Prostate gland (tissue), 2 donors: ENCODE data around the gene DDRGK1. TPM values are rescaled to one million over a fixed set of nuclear protein-coding genes. Genes with fewer than 3 reads are reported as not detected.
"Not testable (repeated sequence)": the region's sequence is repeated elsewhere in the genome, so short reads cannot be mapped to it uniquely, and the experiment has no call there.

ENCODE experiments used
- DNase-seq: peaks from one replicate; pipeline ENCODE4 v3.0.0-alpha.2; 2019; ENCODE audit warnings: low spot score
- H3K27ac ChIP-seq, 2 donors: fragments of 200-600 bp; sonication (generic); 2 replicates each; pipeline ENCODE4 v1.5.1; 2017 to 2019
- H3K27me3 ChIP-seq: fragments of 200-600 bp; sonication (generic); replicated peaks from 2 replicates; pipeline ENCODE4 v1.5.1; 2019; ENCODE audit not compliant: insufficient read depth
- H3K36me3 ChIP-seq, 2 donors: fragments of 200-600 bp; sonication (generic); 1 replicate in 1 of 2; 2 replicates in 1 of 2; pipeline versions ENCODE4 v1.5.1 to v1.8.1; 2017 to 2019
- H3K4me1 ChIP-seq: fragments of 200-600 bp; sonication (generic); replicated peaks from 2 replicates; pipeline ENCODE4 v1.5.1; 2019
- H3K4me3 ChIP-seq, 2 donors: fragments of 200-600 bp; sonication (generic); 2 replicates each; pipeline ENCODE4 v1.5.1; 2017 to 2019
- H3K9me3 ChIP-seq: fragments of 200-600 bp; sonication (generic); 2 replicates; pipeline ENCODE4 v1.5.1; 2017
- POLR2A ChIP-seq: fragments of 450-650 bp; IDR thresholded peaks from one replicate; pipeline ENCODE4 v1.6.1; 2016; ENCODE audit warnings: antibody characterized with exemption, mild to moderate bottlenecking
- POLR2AphosphoS5 ChIP-seq: sonication (generic); formaldehyde crosslinking; IDR thresholded peaks from one replicate; pipeline ENCODE4 v1.6.1; 2017; ENCODE audit warnings: antibody characterized with exemption
- WGBS: methylation state at CpG from one replicate; pipeline ENCODE4 v1.1.5; 2018; 5-methylcytosine and 5-hydroxymethylcytosine counted together
- intact Hi-C: fragments of 100-400 bp; cut with DNase I; formaldehyde crosslinking; loops from one replicate; pipeline ENCODE4 v1.14.2; 2022
- total RNA-seq, 2 donors: library from RNA; depleted of rRNA; stranded (reverse); fragments of >200 nt; gene quantifications; one replicate each; pipeline ENCODE4 v1.1.0, GENCODE V29; 2016
- TF ChIP-seq, protein P1 (sequence below), 4 experiments: fragments of 200-600 bp in 2 of 4; fragments of 450-650 bp in 2 of 4; sonication (generic) in 2 of 4; IDR thresholded peaks; 1 replicate in 3 of 4; 2 replicates in 1 of 4; pipeline ENCODE4 v1.5.1; 2016 to 2019; ENCODE audit warnings: antibody characterized with exemption in 4 of 4, mild to moderate bottlenecking in 2 of 4, moderate library complexity in 2 of 4

Gene DDRGK1
- total RNA-seq, 2 donors from 2014 or later: 87.5 to 126 TPM

GRCh38 chr20:3223651-3223993 is 19.1 kb upstream of the DDRGK1 start:
- Histone ChIP-seq H3K4me1 (peaks cover 9% of the 10 kb centered on the region), H3K27ac (peak overlapping the region in 1 of 2 donors; percentile 51), H3K9me3 (no peaks in the 10 kb centered on the region), H3K36me3 (no peaks in the 10 kb centered on the region), H3K4me3 (no peak overlapping the region), H3K27me3 (no peaks in the 10 kb centered on the region)
- no peak for DNase-seq
- 54% methylated on average over 6 of the region's 6 CpGs for WGBS
- TF ChIP-seq POLR2AphosphoS5 (no peak), POLR2A (no peak)
- TF ChIP-seq, protein P1, sequence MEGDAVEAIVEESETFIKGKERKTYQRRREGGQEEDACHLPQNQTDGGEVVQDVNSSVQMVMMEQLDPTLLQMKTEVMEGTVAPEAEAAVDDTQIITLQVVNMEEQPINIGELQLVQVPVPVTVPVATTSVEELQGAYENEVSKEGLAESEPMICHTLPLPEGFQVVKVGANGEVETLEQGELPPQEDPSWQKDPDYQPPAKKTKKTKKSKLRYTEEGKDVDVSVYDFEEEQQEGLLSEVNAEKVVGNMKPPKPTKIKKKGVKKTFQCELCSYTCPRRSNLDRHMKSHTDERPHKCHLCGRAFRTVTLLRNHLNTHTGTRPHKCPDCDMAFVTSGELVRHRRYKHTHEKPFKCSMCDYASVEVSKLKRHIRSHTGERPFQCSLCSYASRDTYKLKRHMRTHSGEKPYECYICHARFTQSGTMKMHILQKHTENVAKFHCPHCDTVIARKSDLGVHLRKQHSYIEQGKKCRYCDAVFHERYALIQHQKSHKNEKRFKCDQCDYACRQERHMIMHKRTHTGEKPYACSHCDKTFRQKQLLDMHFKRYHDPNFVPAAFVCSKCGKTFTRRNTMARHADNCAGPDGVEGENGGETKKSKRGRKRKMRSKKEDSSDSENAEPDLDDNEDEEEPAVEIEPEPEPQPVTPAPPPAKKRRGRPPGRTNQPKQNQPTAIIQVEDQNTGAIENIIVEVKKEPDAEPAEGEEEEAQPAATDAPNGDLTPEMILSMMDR (IDR thresholded peaks at IDR 0.05): no peak
- intact Hi-C loops: no loop called here

GRCh38 chr20:3222635-3223600 is 18.4 kb upstream of the DDRGK1 start:
- intact Hi-C loops: no loop called here
- 43% methylated on average over 25 of the region's 25 CpGs for WGBS
- peak; percentile 85 for DNase-seq
- Histone ChIP-seq H3K4me1 (peaks cover 12% of the 10 kb centered on the region), H3K36me3 (no peaks in the 10 kb centered on the region), H3K27ac (peak overlapping the region in 1 of 2 donors; percentile 51), H3K9me3 (no peaks in the 10 kb centered on the region), H3K4me3 (no peak overlapping the region), H3K27me3 (no peaks in the 10 kb centered on the region)
- TF ChIP-seq POLR2AphosphoS5 (peak; percentile 68), POLR2A (no peak)

- WGBS: 79% methylated on average over 18 of the region's 18 CpGs
- no peaks in the 10 kb centered on the region for H3K9me3 ChIP-seq
- intact Hi-C loops: no loop called here
- H3K27ac ChIP-seq: no peak overlapping the region
- H3K4me1 ChIP-seq: peaks cover 12% of the 10 kb centered on the region
- no peak overlapping the region for H3K4me3 ChIP-seq
- H3K36me3 ChIP-seq: no peaks in the 10 kb centered on the region
- H3K27me3 ChIP-seq: no peaks in the 10 kb centered on the region
- TF ChIP-seq POLR2A (no peak), POLR2AphosphoS5 (no peak)
- TF ChIP-seq, protein P1 (IDR thresholded peaks at IDR 0.05): no peak
- no peak for DNase-seq
Observed at GRCh38 chr20:3221398-3222226, 17.1 kb upstream of the DDRGK1 start.

DNA sequence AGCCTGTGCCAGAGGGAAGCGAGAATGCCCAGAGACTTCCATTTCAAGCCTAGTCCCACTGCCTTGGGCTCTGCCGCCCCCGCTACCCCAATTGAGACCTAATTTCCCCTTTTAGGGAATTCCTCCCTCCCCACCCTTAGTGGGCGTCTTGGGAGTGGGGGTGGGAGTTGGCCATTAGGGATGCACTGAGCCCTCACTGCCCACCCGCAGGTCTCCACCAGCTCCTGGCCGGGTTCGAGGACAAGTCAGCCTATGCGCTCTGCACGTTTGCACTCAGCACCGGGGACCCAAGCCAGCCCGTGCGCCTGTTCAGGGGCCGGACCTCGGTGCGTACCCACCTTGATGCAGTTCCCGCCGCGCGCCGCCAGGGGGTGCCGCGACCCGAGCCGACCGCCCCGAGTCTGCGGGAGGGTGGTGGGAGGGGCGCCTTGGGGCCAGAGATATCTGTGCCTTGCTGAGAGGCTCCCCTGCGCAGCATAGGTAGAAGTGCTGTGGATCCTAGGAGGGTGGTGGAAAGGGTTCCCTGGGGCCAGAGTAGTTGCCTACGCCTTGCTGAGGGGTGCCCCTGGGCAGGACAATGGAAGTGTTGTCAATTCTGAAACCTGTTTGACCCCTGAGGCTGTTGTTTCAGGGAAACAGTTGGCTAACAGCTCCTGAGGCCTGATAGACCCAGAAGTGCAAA is 14.0 kb upstream of the DDRGK1 start:
- intact Hi-C loops: loop anchor here (10.0 kb wide), 1 partner anchor 96 kb away; no protein-coding TSS in a partner anchor
- peak; percentile 25 for DNase-seq
- Histone ChIP-seq H3K4me1 (peaks cover 10% of the 10 kb centered on the region), H3K9me3 (no peaks in the 10 kb centered on the region), H3K4me3 (no peak overlapping the region), H3K27ac (peak overlapping the region in 1 of 2 donors; percentile 22), H3K36me3 (no peaks in the 10 kb centered on the region), H3K27me3 (no peaks in the 10 kb centered on the region)
- no peak for TF ChIP-seq POLR2A
- peak; percentile 12 for TF ChIP-seq POLR2AphosphoS5
- TF ChIP-seq, protein P1 (IDR thresholded peaks at IDR 0.05): peak; percentile 84 to 91 (median 88)
- 17% methylated on average over 30 of the region's 30 CpGs for WGBS

GRCh38 chr20:3215359-3215917 is 11.0 kb upstream of the DDRGK1 start:
- intact Hi-C loops: loop anchor here (10.0 kb wide), 1 partner anchor 99 kb away; no protein-coding TSS in a partner anchor
- 94% methylated on average over 7 of the region's 7 CpGs for WGBS
- H3K4me1 ChIP-seq, H3K27ac ChIP-seq, H3K36me3 ChIP-seq, DNase-seq, H3K4me3 ChIP-seq, H3K27me3 ChIP-seq, H3K9me3 ChIP-seq: not testable (repeated sequence)
